ENCODE results near the gene ABHD18. TPM values are rescaled to one million over a fixed set of nuclear protein-coding genes. Genes with fewer than 3 reads are reported as not detected.
"Not testable (repeated sequence)": the region's sequence is repeated elsewhere in the genome, so short reads cannot be mapped to it uniquely, and the experiment has no call there.

ABHD18 gene
- total RNA-seq, 2 experiments from 2014 or later, result 23.3 to 27.4 TPM

DNA sequence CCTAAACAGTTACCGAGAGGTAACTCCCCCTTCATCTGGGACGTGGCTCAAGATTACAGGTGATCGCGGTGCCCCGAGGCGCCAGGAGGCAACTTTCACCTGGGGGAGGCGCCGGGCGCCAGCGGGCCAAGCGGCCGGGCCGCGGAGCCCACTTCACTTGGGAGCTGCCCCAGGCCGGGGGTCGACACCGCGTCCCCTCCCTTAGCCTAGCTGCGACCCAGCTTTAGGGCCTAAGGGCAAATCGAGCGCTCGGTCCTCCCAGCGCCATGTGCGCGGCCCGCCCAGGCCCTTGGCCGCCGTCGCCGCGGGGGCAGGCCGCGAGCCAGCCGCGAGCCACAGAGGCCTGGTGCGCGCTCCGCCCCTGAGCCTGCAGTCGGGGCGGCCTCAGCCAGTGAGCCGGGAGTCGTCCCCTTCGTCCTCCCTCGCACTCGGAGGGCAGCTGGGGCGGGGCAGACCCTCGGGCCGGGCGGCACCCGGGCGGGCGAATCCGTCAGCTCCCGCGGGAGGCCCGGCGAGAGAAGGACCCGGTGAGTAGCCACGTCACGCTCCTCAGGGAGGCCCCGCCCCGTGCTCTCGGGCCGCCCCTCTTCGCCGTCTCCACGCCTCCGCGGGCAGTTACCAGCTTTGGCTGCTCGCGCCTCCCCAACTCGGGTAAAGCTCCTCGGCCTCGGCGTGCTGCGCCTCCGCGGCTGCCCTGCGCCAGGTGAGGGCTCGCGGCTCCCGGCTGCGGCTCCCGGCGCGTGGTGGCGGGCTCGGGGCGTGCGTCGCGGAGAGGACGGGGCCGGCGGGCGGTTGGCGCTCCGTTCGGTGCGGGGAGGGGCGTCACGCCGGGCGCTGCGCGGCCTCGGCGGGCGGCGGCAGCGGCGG, 95.7 kb downstream of the ABHD18 start, which contains the start of gene LARP1B:
Gene LARP1B, plus strand, starts transcription at position 614 of the 867 bp plus-strand sequence. CDS start 13,640 bp downstream, outside the sequence.
- Mint-ChIP-seq H3K4me1 (peaks cover 9% of the 10 kb centered on the region), H3K27me3 (peaks cover 3% of the 10 kb centered on the region), H3K27ac (peak within 1 kb of the TSS; percentile 87), H3K4me3 (peak within 1 kb of the TSS; percentile 85), H3K36me3 (no peaks in the 10 kb centered on the region), H3K9me3 (no peaks in the 10 kb centered on the region)
- DNase-seq (peak; percentile 94), ATAC-seq (ENCODE audit: low read depth) (peak; percentile 92)
- POLR2A ChIA-PET, result interaction anchor here (0.6 to 3.4 kb wide), 12 partner anchors 15 to 1033 kb away, joined by 3 to 44 read pairs (median 4); partner anchors contain the start of genes ABHD18, MFSD8, PGRMC2 and PLK4

DNA sequence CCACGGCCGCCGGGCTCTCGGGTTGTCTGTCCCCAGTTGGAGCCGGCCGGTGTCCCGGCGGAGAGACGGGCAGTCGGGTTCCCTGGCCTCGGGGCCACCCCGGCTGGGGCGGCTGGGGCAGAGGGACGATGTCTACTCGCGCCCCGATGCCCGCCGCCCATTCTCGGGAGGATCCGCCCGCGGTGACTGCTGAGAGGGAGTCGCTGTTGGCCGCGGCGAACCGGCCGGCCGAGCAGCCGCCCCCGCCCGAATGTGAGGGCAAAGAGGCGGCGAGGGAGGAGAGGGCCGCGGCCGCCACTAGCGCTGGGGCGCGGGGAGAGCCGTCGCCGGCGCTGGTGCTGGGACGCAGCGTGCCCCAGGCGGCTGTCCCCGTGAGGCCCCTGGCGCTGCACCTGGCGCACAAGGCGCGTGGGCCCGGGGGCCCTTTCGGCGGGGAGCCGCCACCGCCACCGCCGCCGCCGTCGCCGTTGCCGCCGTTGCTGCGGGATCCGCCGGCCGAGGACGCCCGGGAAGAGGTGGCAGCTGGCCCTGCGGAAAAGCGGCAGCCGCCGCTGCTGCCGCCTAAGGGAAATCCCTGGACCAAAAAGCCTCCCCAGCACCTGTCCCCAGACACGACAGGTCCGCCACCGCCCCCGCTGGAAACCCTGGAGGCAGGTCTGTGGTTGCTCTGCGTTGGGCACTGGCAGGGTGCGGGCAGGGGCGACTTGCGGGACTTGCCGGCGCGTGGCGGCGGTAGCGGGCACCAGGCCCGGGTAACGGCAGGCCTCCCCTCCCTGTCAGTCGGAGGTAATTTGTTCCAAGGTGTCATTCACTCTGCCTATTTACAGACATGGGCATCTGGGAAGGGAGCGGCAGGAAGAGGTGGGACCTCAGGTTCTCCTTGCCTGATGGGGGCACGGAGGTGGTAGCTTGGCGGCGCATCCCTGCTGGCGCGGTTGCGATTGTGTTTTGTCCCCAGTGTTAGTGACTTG, 96.6 kb downstream of the ABHD18 start:
- Mint-ChIP-seq H3K27me3 (peaks cover 3% of the 10 kb centered on the region), H3K9me3 (no peaks in the 10 kb centered on the region), H3K4me3 (peak overlapping the region; percentile 85), H3K36me3 (no peaks in the 10 kb centered on the region), H3K27ac (peak overlapping the region; percentile 38), H3K4me1 (peaks cover 7% of the 10 kb centered on the region)
- POLR2A ChIA-PET, result interaction anchor here (0.6 to 3.4 kb wide), 11 partner anchors 14 to 1032 kb away, joined by 3 to 44 read pairs (median 4); partner anchors contain the start of genes ABHD18, MFSD8, PGRMC2 and PLK4
- ATAC-seq (ENCODE audit: low read depth), result peak; percentile 34
- peak; percentile 78 for DNase-seq

DNA sequence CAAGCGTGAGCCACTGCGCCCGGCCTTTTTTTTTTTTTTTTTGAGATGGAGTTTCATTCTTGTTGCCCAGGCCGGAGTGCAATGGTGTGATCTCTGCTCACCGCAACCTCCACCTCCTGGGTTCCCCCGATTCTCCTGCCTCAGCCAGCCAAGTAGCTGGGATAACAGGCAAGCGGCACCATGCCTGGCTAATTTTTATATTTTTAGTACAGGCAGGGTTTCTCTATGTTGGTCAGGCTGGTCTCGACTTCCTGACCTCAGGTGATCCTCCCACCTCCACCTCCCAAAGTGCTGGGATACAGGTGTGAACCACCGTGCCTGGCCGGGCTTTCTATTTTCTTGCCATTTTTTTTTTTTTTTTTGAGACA, 101.2 kb downstream of the ABHD18 start:
- POLR2A ChIA-PET; ATAC-seq (ENCODE audit: low read depth); H3K4me3 Mint-ChIP-seq: not testable (repeated sequence)

DNA sequence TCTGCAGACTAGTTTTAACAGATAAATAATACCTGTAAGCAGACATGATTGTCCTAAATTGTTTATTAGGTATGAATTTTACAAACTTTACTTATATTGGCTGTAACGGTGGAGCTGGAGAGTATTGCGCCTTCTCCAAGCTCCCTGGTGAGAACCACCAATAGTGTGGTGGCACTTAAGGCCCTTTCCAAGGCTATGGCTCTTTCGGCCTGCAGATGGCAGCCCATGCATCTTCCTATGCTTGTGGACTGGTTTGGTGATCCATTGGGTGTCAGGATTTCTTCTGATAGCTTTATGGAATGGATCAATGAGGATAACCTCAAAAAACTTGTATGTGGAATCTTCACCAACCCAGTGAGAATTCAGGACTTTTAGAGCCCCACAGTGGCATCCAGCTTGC, 103.7 kb downstream of the ABHD18 start:
- no peaks in the 10 kb centered on the region for H3K27me3 Mint-ChIP-seq
- no peak overlapping the region for H3K27ac Mint-ChIP-seq
- no peaks in the 10 kb centered on the region for H3K36me3 Mint-ChIP-seq
- DNase-seq (no peak), ATAC-seq (ENCODE audit: low read depth) (no peak)
- no peaks in the 10 kb centered on the region for H3K4me1 Mint-ChIP-seq
- H3K4me3 Mint-ChIP-seq, result no peak overlapping the region
- POLR2A ChIA-PET, result no interaction called here
- no peaks in the 10 kb centered on the region for H3K9me3 Mint-ChIP-seq

More for the DNA sequence above, 101.2 kb downstream of the ABHD18 start:
- H3K9me3 Mint-ChIP-seq, H3K27me3 Mint-ChIP-seq, DNase-seq, H3K4me1 Mint-ChIP-seq, H3K27ac Mint-ChIP-seq, H3K36me3 Mint-ChIP-seq: not testable (repeated sequence)

DNA sequence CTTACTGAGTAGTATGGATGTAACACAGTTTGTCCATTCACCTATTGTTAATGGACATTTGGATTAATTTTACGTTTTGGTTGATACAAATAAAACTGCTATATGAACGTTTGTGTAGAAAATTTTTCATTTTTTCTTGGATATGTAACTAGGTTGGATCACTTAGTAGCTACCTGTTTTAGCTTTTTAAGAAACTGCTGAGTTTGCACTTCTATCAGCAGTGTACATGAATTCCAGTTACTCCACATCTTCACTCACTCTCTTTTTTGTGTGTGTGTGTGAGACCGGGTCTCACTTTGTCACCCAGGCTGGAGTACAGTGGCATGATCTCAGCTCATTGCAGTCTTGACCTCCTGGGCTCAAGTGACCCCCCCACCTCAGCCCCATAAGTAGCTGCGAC, 111.3 kb downstream of the ABHD18 start:
- ATAC-seq (ENCODE audit: low read depth) (no peak), DNase-seq (no peak)
- Mint-ChIP-seq H3K36me3 (peaks cover 11% of the 10 kb centered on the region), H3K4me3 (no peak overlapping the region), H3K9me3 (no peaks in the 10 kb centered on the region), H3K27ac (no peak overlapping the region), H3K27me3 (no peaks in the 10 kb centered on the region), H3K4me1 (no peaks in the 10 kb centered on the region)
- POLR2A ChIA-PET, result interaction anchor here (1.7 kb wide), 1 partner anchor 16 kb away, joined by 6 read pairs; the partner anchor contains the start of gene LARP1B

Other genes starting within 250 kb of the ABHD18 start
- gene SLC25A31, start 235.0 kb upstream of the ABHD18 start, total RNA-seq, result not detected
- under 1 TPM; 0.06 to 0.28 TPM for gene HSPA4L, start 183.1 kb upstream of the ABHD18 start, total RNA-seq
- gene PLK4, start 84.5 kb upstream of the ABHD18 start, total RNA-seq, result 10 to 100 TPM; 35.5 to 39.4 TPM
- 10 to 100 TPM; 27.4 to 28.5 TPM for gene MFSD8, start 233 bp upstream of the ABHD18 start, total RNA-seq
- gene LARP1B, start 95.9 kb downstream of the ABHD18 start, total RNA-seq, result 10 to 100 TPM; 12.8 to 13.2 TPM

All from activated naive CD8-positive, alpha-beta T cell treated with anti-CD3 and anti-CD28 coated beads, Interleukin-2, amount 10 ng/mL, durations not matched to agents 7 days and 5 days (primary cell).